ENCODE measurements around the gene MELK. TPM values are rescaled to one million over a fixed set of nuclear protein-coding genes. Genes with fewer than 3 reads are reported as not detected.

MELK gene
- polyA plus RNA-seq, 3 donors = 0.08 TPM; not detected in 2

- 88% methylated on average over 1 of the region's 3 CpGs for WGBS (ENCODE audit: insufficient coverage)
- no peak overlapping the region for H3K4me2 ChIP-seq (replicated peaks; ENCODE audit: extremely low read depth, low read length, poor library complexity, severe bottlenecking)
Measured at GRCh38 chr9:36603006-36603405, 30.3 kb downstream of the MELK start.

GRCh38 chr9:36609306-36609705 is 36.6 kb downstream of the MELK start:
- H3K36me3 Mint-ChIP-seq = peaks cover 59 to 69% of the 10 kb centered on the region in 2 donors
- H3K9me3 Mint-ChIP-seq = no peaks in the 10 kb centered on the region

More at GRCh38 chr9:36603006-36603405, 30.3 kb downstream of the MELK start:
- no peaks in the 10 kb centered on the region for H4K20me1 ChIP-seq (ENCODE audit: insufficient read depth, low read length)
- TF ChIP-seq CTCF (IDR thresholded peaks at IDR 0.05) = no peak
- H3K4me3 ChIP-seq (replicated peaks in 1 of 3; ENCODE audit: low read depth in 2 of 3, low read length in 3 of 3) = no peak overlapping the region
- no peaks in the 10 kb centered on the region for H3K4me1 Mint-ChIP-seq
- H3K36me3 Mint-ChIP-seq = peaks cover 46 to 77% of the 10 kb centered on the region in 2 donors
- H3K4me3 Mint-ChIP-seq = no peak overlapping the region
- intact Hi-C loops (cut with micrococcal nuclease) = no loop called here
- H3K36me3 ChIP-seq (replicated peaks in 1 of 2; ENCODE audit: control insufficient read depth in 1 of 2, insufficient read depth in 2 of 2, low read length in 2 of 2) = peaks cover 30 to 75% of the 10 kb centered on the region in 2 donors
- H3K9ac ChIP-seq (ENCODE audit: insufficient read depth, low read length, poor library complexity, severe bottlenecking) = no peak overlapping the region
- peak overlapping the region in 1 of 2 donors; percentile 3 for H3K27ac ChIP-seq (ENCODE audit: low read depth in 1 of 2, low read length in 2 of 2)
- H3K27me3 Mint-ChIP-seq (ENCODE audit: low read depth in 3 of 3) = no peaks in the 10 kb centered on the region
- no peak overlapping the region for H2AFZ ChIP-seq (ENCODE audit: insufficient read depth, low read depth, low read length, poor library complexity, severe bottlenecking)
- H3K79me2 ChIP-seq (ENCODE audit: insufficient read depth, low read length) = no peaks in the 10 kb centered on the region
- no peak for DNase-seq
- H3K9me3 Mint-ChIP-seq = peaks cover 0 to 1% (median 0%) of the 10 kb centered on the region in 7 donors
- no peaks in the 10 kb centered on the region for H3K27me3 ChIP-seq (ENCODE audit: control insufficient read depth in 2 of 2, insufficient read depth in 2 of 2, low read length in 2 of 2)
- H3K9me3 ChIP-seq (replicated peaks in 1 of 2; ENCODE audit: control insufficient read depth in 1 of 2, insufficient read depth in 1 of 2, low read length in 2 of 2) = no peaks in the 10 kb centered on the region
- peak overlapping the region in 2 of 7 donors; percentile 41 to 79 for H3K27ac Mint-ChIP-seq
- H3K4me1 ChIP-seq (ENCODE audit: control insufficient read depth in 1 of 2, insufficient read depth in 2 of 2, low read length in 2 of 2) = no peaks in the 10 kb centered on the region

More at GRCh38 chr9:36609306-36609705, 36.6 kb downstream of the MELK start:
- Histone ChIP-seq H3K79me2 (ENCODE audit: insufficient read depth, low read length) (no peaks in the 10 kb centered on the region), H3K27ac (ENCODE audit: low read depth in 1 of 2, low read length in 2 of 2) (no peak overlapping the region), H3K9ac (ENCODE audit: insufficient read depth, low read length, poor library complexity, severe bottlenecking) (no peak overlapping the region), H3K4me3 (replicated peaks in 1 of 3; ENCODE audit: low read depth in 2 of 3, low read length in 3 of 3) (no peak overlapping the region), H3K9me3 (replicated peaks in 1 of 2; ENCODE audit: control insufficient read depth in 1 of 2, insufficient read depth in 1 of 2, low read length in 2 of 2) (no peaks in the 10 kb centered on the region), H3K27me3 (ENCODE audit: control insufficient read depth in 2 of 2, insufficient read depth in 2 of 2, low read length in 2 of 2) (no peaks in the 10 kb centered on the region), H4K20me1 (ENCODE audit: insufficient read depth, low read length) (no peaks in the 10 kb centered on the region), H3K4me1 (ENCODE audit: control insufficient read depth in 1 of 2, insufficient read depth in 2 of 2, low read length in 2 of 2) (no peaks in the 10 kb centered on the region), H3K4me2 (replicated peaks; ENCODE audit: extremely low read depth, low read length, poor library complexity, severe bottlenecking) (no peak overlapping the region), H2AFZ (ENCODE audit: insufficient read depth, low read depth, low read length, poor library complexity, severe bottlenecking) (no peak overlapping the region), H3K36me3 (replicated peaks in 1 of 2; ENCODE audit: control insufficient read depth in 1 of 2, insufficient read depth in 2 of 2, low read length in 2 of 2) (peaks cover 13 to 76% of the 10 kb centered on the region in 2 donors)
- TF ChIP-seq CTCF (IDR thresholded peaks at IDR 0.05) = no peak
- Mint-ChIP-seq H3K27ac (peak overlapping the region in 1 of 7 donors; percentile 6), H3K4me1 (no peaks in the 10 kb centered on the region), H3K27me3 (ENCODE audit: low read depth in 3 of 3) (no peaks in the 10 kb centered on the region), H3K4me3 (no peak overlapping the region)
- WGBS (ENCODE audit: insufficient coverage) = no CpG with 5 or more reads among the region's 2 CpGs
- no peak for DNase-seq
- intact Hi-C loops (cut with micrococcal nuclease) = no loop called here
